ENCODE data around the gene RBM18. TPM values are rescaled to one million over a fixed set of nuclear protein-coding genes. Genes with fewer than 3 reads are reported as not detected.

Gene RBM18
- total RNA-seq, 4 donors from 2014 or later, result 4.6 to 31.8 (median 18.7) TPM

DNA sequence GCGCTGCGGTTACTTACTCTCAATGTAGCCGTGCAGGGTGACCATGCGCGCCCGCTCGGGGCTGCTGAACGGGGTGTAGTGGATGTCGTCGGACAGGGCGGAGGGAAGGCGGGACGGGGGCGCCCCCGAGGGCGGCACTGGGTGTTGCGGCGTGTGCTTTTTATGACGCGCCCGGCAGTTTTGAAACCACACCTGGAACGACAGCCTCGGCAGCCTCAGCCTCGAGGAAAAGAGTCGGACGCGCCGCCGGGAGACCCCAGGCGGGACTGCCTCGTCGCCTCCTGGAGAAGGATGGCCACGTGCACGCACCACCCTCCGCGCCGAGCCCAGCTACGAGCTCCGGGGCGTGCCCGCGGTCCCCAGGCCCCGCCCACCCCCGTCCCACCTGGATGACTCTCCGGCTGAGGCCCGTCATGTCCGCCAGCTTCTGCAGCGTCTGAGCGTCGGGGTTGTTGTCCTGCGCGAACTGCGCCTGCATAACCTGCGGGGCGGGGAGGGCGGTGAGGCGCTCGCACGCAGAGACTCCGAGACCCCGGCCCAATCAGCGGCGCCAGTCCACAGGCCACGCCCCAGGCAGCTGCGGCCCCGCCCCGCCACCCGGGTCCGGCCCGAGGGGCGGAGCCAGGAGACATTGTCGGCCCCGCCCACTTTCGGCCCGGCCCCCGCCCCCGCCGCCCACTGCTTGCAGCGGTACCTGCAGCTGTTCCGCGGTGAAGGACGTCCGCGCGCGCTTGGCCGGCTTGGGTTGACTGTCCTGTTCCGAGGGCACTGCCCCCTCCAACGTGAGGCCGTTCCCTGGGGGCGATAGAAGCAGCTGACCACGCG lies 50.8 kb downstream of the RBM18 start:
- DNase-seq, result no peak
- no peaks in the 10 kb centered on the region for H3K36me3 ChIP-seq
- no peaks in the 10 kb centered on the region for H3K9me3 ChIP-seq
- TF ChIP-seq, protein P1, sequence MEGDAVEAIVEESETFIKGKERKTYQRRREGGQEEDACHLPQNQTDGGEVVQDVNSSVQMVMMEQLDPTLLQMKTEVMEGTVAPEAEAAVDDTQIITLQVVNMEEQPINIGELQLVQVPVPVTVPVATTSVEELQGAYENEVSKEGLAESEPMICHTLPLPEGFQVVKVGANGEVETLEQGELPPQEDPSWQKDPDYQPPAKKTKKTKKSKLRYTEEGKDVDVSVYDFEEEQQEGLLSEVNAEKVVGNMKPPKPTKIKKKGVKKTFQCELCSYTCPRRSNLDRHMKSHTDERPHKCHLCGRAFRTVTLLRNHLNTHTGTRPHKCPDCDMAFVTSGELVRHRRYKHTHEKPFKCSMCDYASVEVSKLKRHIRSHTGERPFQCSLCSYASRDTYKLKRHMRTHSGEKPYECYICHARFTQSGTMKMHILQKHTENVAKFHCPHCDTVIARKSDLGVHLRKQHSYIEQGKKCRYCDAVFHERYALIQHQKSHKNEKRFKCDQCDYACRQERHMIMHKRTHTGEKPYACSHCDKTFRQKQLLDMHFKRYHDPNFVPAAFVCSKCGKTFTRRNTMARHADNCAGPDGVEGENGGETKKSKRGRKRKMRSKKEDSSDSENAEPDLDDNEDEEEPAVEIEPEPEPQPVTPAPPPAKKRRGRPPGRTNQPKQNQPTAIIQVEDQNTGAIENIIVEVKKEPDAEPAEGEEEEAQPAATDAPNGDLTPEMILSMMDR (IDR thresholded peaks at IDR 0.05), result no peak
- no peak for TF ChIP-seq POLR2A (IDR thresholded peaks at IDR 0.05)
- intact Hi-C loops (cut with DNase I; ENCODE audit: low total_unique reads), result no loop called here
- no peak overlapping the region for H3K27ac ChIP-seq
- H3K4me3 ChIP-seq, result peak overlapping the region in 1 of 2 donors; percentile 27
- H3K27me3 ChIP-seq, result peaks cover 12 to 15% of the 10 kb centered on the region in 2 donors
- peaks cover 0 to 12% of the 10 kb centered on the region in 2 donors for H3K4me1 ChIP-seq

DNA sequence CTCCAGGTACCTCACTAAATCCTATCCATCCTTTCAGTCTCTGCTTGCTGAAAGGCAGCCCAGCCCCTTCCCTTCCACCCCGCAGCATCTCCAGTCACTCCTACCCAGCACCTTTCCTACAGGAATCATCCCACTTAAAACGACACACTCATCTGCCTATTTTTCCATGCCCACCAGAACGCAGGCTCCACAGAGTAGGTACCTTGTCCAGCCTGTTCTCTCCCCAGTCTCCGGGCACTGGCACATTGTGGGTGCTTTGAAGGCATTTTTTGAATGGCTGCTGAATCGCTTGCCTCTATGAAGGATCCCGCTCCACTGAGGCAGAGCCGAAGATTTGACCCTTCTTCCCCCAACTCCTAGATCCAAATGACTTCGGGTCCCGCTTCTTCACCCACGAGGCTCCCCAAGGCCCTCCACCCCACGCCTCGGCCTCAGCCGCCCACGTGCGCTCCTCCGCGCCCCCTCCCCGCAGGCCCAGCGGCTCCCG lies 51.5 kb downstream of the RBM18 start:
- no peak overlapping the region for H3K4me3 ChIP-seq
- H3K4me1 ChIP-seq, result peaks cover 0 to 12% of the 10 kb centered on the region in 2 donors
- H3K27ac ChIP-seq, result no peak overlapping the region
- DNase-seq, result no peak
- H3K27me3 ChIP-seq, result peaks cover 11 to 15% of the 10 kb centered on the region in 2 donors
- TF ChIP-seq, protein P1 (IDR thresholded peaks at IDR 0.05), result no peak
- intact Hi-C loops (cut with DNase I; ENCODE audit: low total_unique reads), result no loop called here
- no peaks in the 10 kb centered on the region for H3K9me3 ChIP-seq
- no peaks in the 10 kb centered on the region for H3K36me3 ChIP-seq

DNA sequence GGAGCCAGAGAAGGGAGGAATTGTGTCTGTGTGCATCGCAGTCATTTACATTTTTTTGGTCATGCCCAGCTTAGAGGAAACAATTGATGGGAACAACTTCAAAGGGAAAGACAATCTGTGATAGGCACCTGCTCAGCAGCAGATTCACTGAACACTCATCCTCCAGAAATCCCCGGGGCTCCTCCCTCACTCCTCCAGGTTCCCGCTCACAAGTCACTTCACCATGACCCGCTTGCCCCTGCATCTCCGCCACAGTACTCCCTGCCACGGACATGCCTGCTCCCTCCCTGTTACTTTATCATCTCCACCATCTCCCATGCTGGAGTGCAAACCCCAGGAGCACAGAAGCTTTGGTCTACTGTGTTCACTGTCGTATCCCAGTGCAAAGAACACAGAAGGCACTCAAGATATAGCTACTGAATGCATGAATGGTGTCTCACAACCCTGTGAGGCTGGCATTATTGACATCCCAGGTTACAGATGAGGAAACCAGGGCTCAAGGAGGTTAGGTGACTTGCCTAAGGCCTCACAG lies 52.1 kb downstream of the RBM18 start:
- intact Hi-C loops (cut with DNase I; ENCODE audit: low total_unique reads), result no loop called here

DNA sequence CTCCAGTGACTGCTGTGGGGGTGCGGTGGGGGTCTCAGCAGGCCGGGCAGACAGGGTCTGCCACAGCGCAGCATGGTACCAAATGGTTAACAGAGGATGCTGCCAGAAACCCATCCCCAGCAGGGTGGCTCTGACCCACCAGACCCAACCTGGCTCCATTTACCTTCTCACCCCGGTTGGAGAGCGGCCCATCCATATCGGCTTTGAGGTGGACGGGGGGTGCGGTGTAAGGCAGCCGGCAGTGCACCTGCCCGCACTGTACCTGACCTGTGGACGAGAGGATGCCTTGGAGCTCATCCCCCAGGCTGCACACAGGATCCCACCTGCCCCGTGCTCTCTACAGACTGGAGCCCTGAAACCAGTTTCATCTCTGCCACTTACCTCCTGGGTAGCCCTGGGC lies 55.2 kb downstream of the RBM18 start:
- intact Hi-C loops (cut with DNase I; ENCODE audit: low total_unique reads), result no loop called here
- H3K4me1 ChIP-seq, result peaks cover 0 to 12% of the 10 kb centered on the region in 2 donors
- H3K36me3 ChIP-seq, result no peaks in the 10 kb centered on the region
- no peaks in the 10 kb centered on the region for H3K9me3 ChIP-seq
- no peak for DNase-seq
- H3K4me3 ChIP-seq, result no peak overlapping the region
- no peak for TF ChIP-seq POLR2A (IDR thresholded peaks at IDR 0.05)
- TF ChIP-seq, protein P1 (IDR thresholded peaks at IDR 0.05), result no peak
- peaks cover 10 to 11% of the 10 kb centered on the region in 2 donors for H3K27me3 ChIP-seq
- no peak overlapping the region for H3K27ac ChIP-seq

More for the DNA sequence above, 52.1 kb downstream of the RBM18 start:
- Histone ChIP-seq H3K9me3 (no peaks in the 10 kb centered on the region), H3K4me3 (no peak overlapping the region), H3K27ac (no peak overlapping the region), H3K4me1 (peaks cover 0 to 12% of the 10 kb centered on the region in 2 donors), H3K36me3 (no peaks in the 10 kb centered on the region), H3K27me3 (peaks cover 11 to 12% of the 10 kb centered on the region in 2 donors)
- TF ChIP-seq, protein P1 (IDR thresholded peaks at IDR 0.05), result no peak
- no peak for TF ChIP-seq POLR2A (IDR thresholded peaks at IDR 0.05)
- DNase-seq, result no peak

DNA sequence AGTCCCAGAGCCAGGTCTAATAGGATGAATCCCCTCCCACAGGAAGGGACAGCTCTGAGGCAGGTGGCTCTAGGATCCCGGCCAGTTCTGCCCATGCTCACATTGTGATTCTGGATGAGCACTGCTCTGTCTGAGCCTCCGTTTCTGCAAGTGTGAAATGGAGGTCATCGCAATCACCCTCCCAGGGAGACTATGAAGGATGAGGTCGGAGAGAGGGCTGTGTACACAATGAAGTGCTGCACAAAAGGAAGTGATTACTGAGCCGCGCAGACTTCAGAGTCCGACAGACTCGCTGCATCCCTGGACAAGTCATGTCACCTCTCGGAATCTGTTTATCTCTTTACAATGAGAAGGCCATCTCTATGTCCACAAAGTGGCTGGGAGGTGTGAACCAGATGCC lies 57.5 kb downstream of the RBM18 start:
- TF ChIP-seq POLR2A (IDR thresholded peaks at IDR 0.05), result no peak
- TF ChIP-seq, protein P1 (IDR thresholded peaks at IDR 0.05), result no peak
- no peak for DNase-seq
- Histone ChIP-seq H3K27me3 (no peaks in the 10 kb centered on the region), H3K4me1 (no peaks in the 10 kb centered on the region), H3K27ac (no peak overlapping the region), H3K9me3 (no peaks in the 10 kb centered on the region), H3K4me3 (no peak overlapping the region), H3K36me3 (no peaks in the 10 kb centered on the region)
- intact Hi-C loops (cut with DNase I; ENCODE audit: low total_unique reads), result no loop called here

All from uterus (tissue), 4 donors.